Caco-2 (cell line): ENCODE data around the gene BANK1. TPM values are rescaled to one million over a fixed set of nuclear protein-coding genes. Genes with fewer than 3 reads are reported as not detected.

Experiments used
- BruUV-seq: library from RNA; stranded (reverse); fragments of 400-500 nt; replicated peaks from 2 replicates; lab custom pipeline; 2021; lab: Mats Ljungman, UMichigan
- CTCF ChIA-PET: fragments of 300-600 bp; sonication (Branson Sonifier 250); formaldehyde crosslinking; loops from one replicate; lab custom pipeline; 2022; ENCODE audit warnings: antibody characterized with exemption; lab: Charles Lee
- POLR2A ChIA-PET: fragments of 300-600 bp; sonication (Branson Sonifier 250); formaldehyde crosslinking; loops from one replicate; lab custom pipeline; 2022; ENCODE audit warnings: antibody characterized with exemption; lab: Charles Lee
- DNase-seq, 2 experiments: peaks; one replicate each; pipeline versions ENCODE4 v3.0.0 to v3.0.0-alpha.2; 2020 to 2022
- H3K27me3 ChIP-seq: replicated peaks from 2 replicates; pipeline ENCODE4 v1.6.0; 2011; ENCODE audit warnings: low read length; ENCODE audit not compliant: control insufficient read depth, insufficient read depth
- H3K36me3 ChIP-seq: 2 replicates; pipeline ENCODE4 v1.5.1; 2011; ENCODE audit warnings: low read length; ENCODE audit not compliant: control insufficient read depth, insufficient read depth
- H3K4me1 ChIP-seq: fragments of 250-450 bp; sonication (Bioruptor Pico); 2 replicates; pipeline ENCODE4 v1.5.1; 2020; ENCODE audit warnings: mild to moderate bottlenecking
- H3K4me3 ChIP-seq: 2 replicates; pipeline ENCODE4 v1.5.1; 2011; ENCODE audit warnings: low read depth, mild to moderate bottlenecking, control low read depth, low read length
- H3K9me3 ChIP-seq: fragments of 250-450 bp; sonication (Bioruptor Pico); 2 replicates; pipeline ENCODE4 v1.5.1; 2020; ENCODE audit warnings: mild to moderate bottlenecking, moderate library complexity
- H3K27ac Mint-ChIP-seq: one replicate; pipeline ENCODE4 v1.8.0; 2022; ENCODE audit warnings: mixed read lengths; ENCODE audit not compliant: unreplicated experiment
- H3K27me3 Mint-ChIP-seq: one replicate; pipeline ENCODE4 v1.8.0; 2022; ENCODE audit warnings: mixed read lengths; ENCODE audit not compliant: insufficient read depth, unreplicated experiment
- H3K36me3 Mint-ChIP-seq: one replicate; pipeline ENCODE4 v1.8.0; 2022; ENCODE audit warnings: mild to moderate bottlenecking, mixed read lengths; ENCODE audit not compliant: insufficient read depth, unreplicated experiment
- H3K4me1 Mint-ChIP-seq: one replicate; pipeline ENCODE4 v1.8.0; 2022; ENCODE audit warnings: low read depth, mixed read lengths; ENCODE audit not compliant: unreplicated experiment
- H3K4me3 Mint-ChIP-seq: one replicate; pipeline ENCODE4 v1.8.0; 2022; ENCODE audit warnings: mild to moderate bottlenecking, moderate library complexity, mixed read lengths; ENCODE audit not compliant: unreplicated experiment
- H3K9me3 Mint-ChIP-seq: one replicate; pipeline ENCODE4 v1.8.0; 2022; ENCODE audit warnings: mixed read lengths; ENCODE audit not compliant: unreplicated experiment
- CTCF ChIP-seq, 2 experiments: fragments of 200-600 bp in 1 of 2; IDR thresholded peaks; 1 replicate in 1 of 2; 2 replicates in 1 of 2; pipeline versions ENCODE4 v1.5.1 to v1.8.0; 2011 to 2022; ENCODE audit warnings: antibody characterized with exemption in 1 of 2, control low read depth in 1 of 2, inconsistent platforms in 1 of 2, low read depth in 1 of 2, low read length in 1 of 2, mild to moderate bottlenecking in 1 of 2, moderate library complexity in 1 of 2; ENCODE audit not compliant: insufficient read depth in 1 of 2, severe bottlenecking in 1 of 2, unreplicated experiment in 1 of 2
- intact Hi-C: fragments of 100-400 bp; cut with micrococcal nuclease; formaldehyde crosslinking; loops from one replicate; pipeline ENCODE4 v1.10.0; 2022; ENCODE audit not compliant: unreplicated experiment
- total RNA-seq: library from RNA; stranded (reverse); gene quantifications from 2 replicates; pipeline ENCODE4 v1.2.3, GENCODE V29; 2022

The BANK1 gene
- total RNA-seq, 1 experiment from 2014 or later = 5.7 TPM

- ChIA-PET POLR2A (no interaction called here), CTCF (no interaction called here)
- H3K27me3 Mint-ChIP-seq = no peaks in the 10 kb centered on the region
- intact Hi-C loops = no loop called here
- DNase-seq = no peak
- Histone ChIP-seq H3K9me3 (no peaks in the 10 kb centered on the region), H3K4me3 (no peak overlapping the region), H3K4me1 (peaks cover 19% of the 10 kb centered on the region), H3K27me3 (no peaks in the 10 kb centered on the region), H3K36me3 (no peaks in the 10 kb centered on the region)
- no peaks in the 10 kb centered on the region for H3K36me3 Mint-ChIP-seq
- H3K4me3 Mint-ChIP-seq = no peak overlapping the region
- no TSS peak for BruUV-seq
- no peak for TF ChIP-seq CTCF (IDR thresholded peaks at IDR 0.05; ENCODE audit: insufficient read depth in 1 of 2, low read depth in 1 of 2, low read length in 1 of 2, severe bottlenecking in 1 of 2, unreplicated experiment in 1 of 2)
- H3K9me3 Mint-ChIP-seq = peaks cover 10% of the 10 kb centered on the region
- peaks cover 9% of the 10 kb centered on the region for H3K4me1 Mint-ChIP-seq
- no peak overlapping the region for H3K27ac Mint-ChIP-seq
Measured at GRCh38 chr4:101987623-101988243, 197.2 kb downstream of the BANK1 start.

GRCh38 chr4:101989551-101989950 lies 199.0 kb downstream of the BANK1 start:
- Mint-ChIP-seq H3K27ac (no peak overlapping the region), H3K27me3 (no peaks in the 10 kb centered on the region), H3K36me3 (no peaks in the 10 kb centered on the region), H3K4me3 (no peak overlapping the region), H3K4me1 (no peaks in the 10 kb centered on the region), H3K9me3 (peaks cover 8% of the 10 kb centered on the region)
- Histone ChIP-seq H3K4me1 (peaks cover 3% of the 10 kb centered on the region; the same call in 1 of the 2 replicates), H3K9me3 (no peaks in the 10 kb centered on the region), H3K36me3 (no peaks in the 10 kb centered on the region), H3K4me3 (no peak overlapping the region), H3K27me3 (no peaks in the 10 kb centered on the region)
- DNase-seq = no peak
- CTCF ChIA-PET = no interaction called here
- POLR2A ChIA-PET = no interaction called here
- no peak for TF ChIP-seq CTCF (IDR thresholded peaks at IDR 0.05; ENCODE audit: insufficient read depth in 1 of 2, low read depth in 1 of 2, low read length in 1 of 2, severe bottlenecking in 1 of 2, unreplicated experiment in 1 of 2)
- no TSS peak for BruUV-seq
- intact Hi-C loops = no loop called here

- no peak for TF ChIP-seq CTCF (IDR thresholded peaks at IDR 0.05; ENCODE audit: insufficient read depth in 1 of 2, low read depth in 1 of 2, low read length in 1 of 2, severe bottlenecking in 1 of 2, unreplicated experiment in 1 of 2)
- H3K4me1 Mint-ChIP-seq = no peaks in the 10 kb centered on the region
- no peak overlapping the region for H3K4me3 ChIP-seq
- H3K4me3 Mint-ChIP-seq = no peak overlapping the region
- POLR2A ChIA-PET = no interaction called here
- no peaks in the 10 kb centered on the region for H3K9me3 Mint-ChIP-seq
- no peaks in the 10 kb centered on the region for H3K36me3 ChIP-seq
- BruUV-seq = no TSS peak
- CTCF ChIA-PET = no interaction called here
- intact Hi-C loops = no loop called here
- H3K27ac Mint-ChIP-seq = no peak overlapping the region
- H3K36me3 Mint-ChIP-seq = no peaks in the 10 kb centered on the region
- no peaks in the 10 kb centered on the region for H3K27me3 ChIP-seq
- DNase-seq = no peak
- no peaks in the 10 kb centered on the region for H3K4me1 ChIP-seq
- H3K27me3 Mint-ChIP-seq = no peaks in the 10 kb centered on the region
- no peaks in the 10 kb centered on the region for H3K9me3 ChIP-seq
Measured at GRCh38 chr4:101992446-101992845, 201.9 kb downstream of the BANK1 start.
